ENCODE results near the gene MCEE.

- TF ChIP-seq CTCF (conservative IDR thresholded peaks at IDR 0.05; ENCODE audit: low read depth, low read length) (no peak), ELK1 (IDR thresholded peaks at IDR 0.05; ENCODE audit: borderline replicate concordance, low read depth, low read length) (no peak), RCOR1 (IDR thresholded peaks at IDR 0.05; ENCODE audit: insufficient replicate concordance, low read length) (no peak), BHLHE40 (IDR thresholded peaks at IDR 0.05; ENCODE audit: low read depth, low read length) (no peak), POLR2A (IDR thresholded peaks at IDR 0.05; ENCODE audit: low read depth, low read length) (no peak), CEBPB (IDR thresholded peaks at IDR 0.05; ENCODE audit: low read depth, low read length) (no peak), RFX5 (IDR thresholded peaks at IDR 0.05; ENCODE audit: low read depth, low read length) (no peak), MAFK (IDR thresholded peaks at IDR 0.05; ENCODE audit: low read depth, low read length) (no peak), USF2 (IDR thresholded peaks at IDR 0.05; ENCODE audit: low read depth, low read length) (no peak), FOS (IDR thresholded peaks at IDR 0.05; ENCODE audit: low read depth, low read length) (no peak), MAZ (IDR thresholded peaks at IDR 0.05; ENCODE audit: borderline replicate concordance, low read depth, low read length) (no peak), SMC3 (IDR thresholded peaks at IDR 0.05; ENCODE audit: low read depth, low read length) (no peak), RAD21 (IDR thresholded peaks at IDR 0.05; ENCODE audit: low read length) (no peak), CHD1 (IDR thresholded peaks at IDR 0.05; ENCODE audit: low read depth, low read length) (no peak)
Measured at GRCh38 chr2:71082402-71083252, 47.4 kb downstream of the MCEE start.

All from IMR-90 (cell line).